ENCODE results near the gene LRFN5.
"Not testable (repeated sequence)": the region's sequence is repeated elsewhere in the genome, so short reads cannot be mapped to it uniquely, and the experiment has no call there.

LRFN5 gene

DNA sequence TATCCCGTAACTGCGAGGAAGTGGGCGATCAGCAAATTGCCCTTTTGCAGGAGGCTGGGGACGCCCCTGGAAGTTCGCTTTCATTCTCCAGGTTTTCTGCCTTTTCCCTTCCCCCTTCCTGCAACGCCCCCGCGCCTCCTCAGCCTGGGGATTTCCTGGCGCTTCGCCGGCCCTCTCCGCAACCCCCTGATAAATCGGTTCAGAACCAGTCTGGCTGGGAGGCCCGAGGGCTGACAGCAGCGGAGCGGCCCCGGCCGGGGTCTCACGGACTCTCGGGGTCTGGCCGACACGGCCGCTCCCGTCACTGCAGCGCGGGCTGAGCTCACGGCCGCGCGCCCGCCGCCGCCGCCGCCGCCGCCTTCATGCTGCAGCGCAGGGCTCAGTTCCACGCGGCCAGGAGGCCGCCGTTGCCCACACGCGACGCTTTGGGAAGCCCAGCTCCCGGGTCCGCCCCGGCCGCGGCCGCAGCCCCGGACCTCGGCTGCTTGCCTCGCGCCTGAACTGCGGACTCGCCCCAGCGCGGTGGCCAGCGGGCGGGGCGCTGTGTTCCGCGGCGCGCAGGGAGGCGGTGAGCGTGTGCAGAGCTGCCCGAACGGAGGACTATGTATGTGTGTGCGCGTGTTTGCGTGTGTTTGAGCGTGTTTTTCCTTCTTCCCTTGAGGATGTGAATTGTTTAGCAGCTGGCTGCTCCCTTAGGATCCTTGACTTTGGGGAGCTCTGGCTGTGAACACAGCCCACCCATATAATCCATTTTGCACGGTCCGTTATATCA lies at the start of gene LRFN5:
Gene LRFN5, plus strand, starts transcription at position 345 of the 772 bp plus-strand sequence.
- DNase-seq, result peak; percentile 54 to 77 (median 66)

- DNase-seq, result peak in 2 of 3 experiments; percentile 53 to 93
These were observed 48.2 kb upstream of the LRFN5 start for GRCh38 chr14:41558490-41558889.

GRCh38 chr14:41566864-41567263 lies 39.8 kb upstream of the LRFN5 start:
- not testable (repeated sequence) for DNase-seq

DNA sequence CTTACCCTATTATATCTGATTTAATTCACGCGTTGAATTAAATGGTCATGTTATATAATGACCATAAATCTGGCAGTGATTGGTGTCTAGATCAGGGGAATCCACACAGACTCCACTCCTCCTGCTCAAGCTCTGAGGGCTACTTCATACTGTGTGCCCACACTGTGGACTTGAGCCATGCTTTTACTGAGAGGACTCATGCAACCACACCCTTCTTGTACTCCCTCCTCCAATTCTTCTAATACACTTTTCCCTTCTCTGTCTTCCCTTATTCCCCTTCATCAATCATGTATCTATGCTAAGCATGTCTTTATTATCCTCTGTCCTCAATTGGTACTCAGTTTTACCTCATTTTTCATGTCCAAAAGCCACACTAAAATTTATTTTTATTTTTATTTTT lies 37.7 kb upstream of the LRFN5 start:
- no peak for DNase-seq

DNA sequence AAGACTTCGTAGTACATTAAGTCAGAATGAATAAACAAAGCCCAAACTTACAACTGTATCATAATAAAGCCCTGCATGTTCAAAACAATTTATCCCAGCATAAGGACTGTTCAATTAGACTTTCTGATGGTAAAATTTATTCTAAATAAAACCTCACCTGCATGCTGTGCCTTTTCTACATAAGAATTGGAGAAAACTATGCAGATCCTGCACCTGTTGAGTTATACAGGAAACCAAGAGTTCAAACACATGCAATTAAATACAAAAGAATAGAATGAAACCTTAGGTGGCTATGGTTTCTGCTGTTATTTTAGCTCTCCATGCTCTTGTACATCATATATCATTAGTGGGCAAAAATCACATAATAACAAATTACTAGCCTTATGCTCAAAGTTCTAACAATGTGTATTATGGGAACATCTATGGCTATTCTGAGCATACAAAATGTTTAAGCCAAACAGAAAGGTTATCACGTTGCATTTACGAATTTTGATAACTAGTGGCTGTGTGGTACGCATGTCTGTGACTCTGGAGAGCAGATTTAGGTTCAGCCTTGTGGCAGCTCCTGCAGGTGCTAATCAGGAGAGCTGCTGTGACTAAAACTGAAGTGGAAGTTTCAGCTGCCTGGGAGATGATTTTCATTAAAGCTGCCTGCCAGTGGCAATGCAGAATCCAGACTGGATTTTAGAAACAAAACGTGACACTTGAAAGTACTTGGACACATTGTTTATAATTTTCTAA lies 36.1 kb upstream of the LRFN5 start:
- DNase-seq, result peak; percentile 49 to 90 (median 62)

DNA sequence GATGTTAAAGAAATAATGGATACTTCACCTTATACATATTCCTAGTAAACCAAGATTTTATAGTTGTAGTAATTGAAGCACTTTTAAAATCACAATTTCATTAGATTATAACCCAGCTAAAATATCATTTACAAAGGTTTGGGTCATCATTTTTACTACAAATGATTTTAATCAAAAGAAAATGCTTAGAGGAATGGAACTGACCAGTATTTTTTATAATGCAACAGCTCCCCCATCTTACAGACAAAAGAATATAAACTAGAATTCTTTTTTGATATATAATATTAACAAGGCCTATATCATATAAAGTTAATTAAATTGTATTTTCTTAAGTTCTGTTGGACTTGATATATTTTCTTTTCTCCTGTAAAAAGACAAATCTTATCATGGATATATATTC lies 20.4 kb upstream of the LRFN5 start:
- DNase-seq, result peak in 1 of 3 experiments; percentile 41

- DNase-seq, result no peak
These were observed 9.0 kb upstream of the LRFN5 start for GRCh38 chr14:41597647-41598046.

GRCh38 chr14:41599805-41600385 lies 6.8 kb upstream of the LRFN5 start:
- DNase-seq, result not testable (repeated sequence)

DNA sequence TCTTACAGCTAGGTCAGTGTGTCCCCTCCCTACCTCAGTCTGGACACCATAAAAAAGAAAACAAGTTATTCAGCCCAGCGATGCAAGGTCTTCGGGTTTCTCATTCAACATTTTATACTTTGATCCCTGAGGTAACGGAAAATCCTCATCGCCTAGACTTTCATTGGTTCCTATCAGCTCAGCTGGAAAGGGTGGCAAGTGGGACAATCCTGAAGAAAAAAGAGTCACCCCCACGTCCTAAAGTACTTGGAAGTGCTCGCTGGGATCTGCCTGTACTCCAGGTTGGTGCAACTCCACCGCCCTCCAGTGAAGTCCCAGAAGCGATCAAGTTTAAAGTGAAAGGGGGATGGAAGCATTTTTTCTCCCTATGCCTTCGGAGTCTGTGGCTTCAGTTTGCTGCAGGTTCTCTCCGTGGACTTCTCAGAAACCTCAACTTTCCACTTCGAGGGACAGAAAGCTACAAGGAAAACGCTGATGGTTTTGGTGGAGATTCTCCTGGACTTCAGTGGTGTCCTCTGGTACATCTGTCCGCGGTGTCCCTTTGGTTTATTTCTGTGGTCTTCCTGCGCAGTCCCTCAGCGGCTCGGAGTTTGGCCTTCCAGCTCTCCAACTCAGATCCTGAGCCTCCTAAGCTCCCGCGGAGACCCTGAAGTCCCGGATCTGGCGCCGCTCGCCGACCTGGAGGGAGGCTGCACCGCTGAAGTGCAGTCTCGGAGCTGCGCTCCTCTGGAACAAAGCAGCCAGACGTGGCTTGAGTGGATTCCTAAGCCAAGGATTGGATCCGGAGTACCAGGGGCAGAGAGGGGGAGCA lies 1.8 kb upstream of the LRFN5 start:
- DNase-seq, result peak in 1 of 3 experiments; percentile 88

GRCh38 chr14:41605550-41606281 lies 960 bp upstream of the LRFN5 start:
- peak in 1 of 3 experiments; percentile 75 for DNase-seq

DNA sequence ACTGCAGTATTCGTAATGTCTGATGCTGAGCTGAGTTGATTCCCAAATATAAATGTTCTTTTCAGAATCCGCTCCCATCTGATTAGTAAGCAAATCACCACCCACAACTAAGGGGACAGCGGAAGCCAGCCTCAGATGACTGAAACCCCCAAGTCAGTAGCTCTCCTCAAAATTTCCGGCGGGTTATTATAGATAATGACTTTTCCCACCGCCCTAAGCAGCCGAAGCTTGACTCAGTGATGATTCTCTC lies 469 bp upstream of the LRFN5 start:
- DNase-seq, result no peak

- peak; percentile 53 to 77 (median 60) for DNase-seq
These were observed 664 bp downstream of the LRFN5 start for GRCh38 chr14:41607304-41607775.

DNA sequence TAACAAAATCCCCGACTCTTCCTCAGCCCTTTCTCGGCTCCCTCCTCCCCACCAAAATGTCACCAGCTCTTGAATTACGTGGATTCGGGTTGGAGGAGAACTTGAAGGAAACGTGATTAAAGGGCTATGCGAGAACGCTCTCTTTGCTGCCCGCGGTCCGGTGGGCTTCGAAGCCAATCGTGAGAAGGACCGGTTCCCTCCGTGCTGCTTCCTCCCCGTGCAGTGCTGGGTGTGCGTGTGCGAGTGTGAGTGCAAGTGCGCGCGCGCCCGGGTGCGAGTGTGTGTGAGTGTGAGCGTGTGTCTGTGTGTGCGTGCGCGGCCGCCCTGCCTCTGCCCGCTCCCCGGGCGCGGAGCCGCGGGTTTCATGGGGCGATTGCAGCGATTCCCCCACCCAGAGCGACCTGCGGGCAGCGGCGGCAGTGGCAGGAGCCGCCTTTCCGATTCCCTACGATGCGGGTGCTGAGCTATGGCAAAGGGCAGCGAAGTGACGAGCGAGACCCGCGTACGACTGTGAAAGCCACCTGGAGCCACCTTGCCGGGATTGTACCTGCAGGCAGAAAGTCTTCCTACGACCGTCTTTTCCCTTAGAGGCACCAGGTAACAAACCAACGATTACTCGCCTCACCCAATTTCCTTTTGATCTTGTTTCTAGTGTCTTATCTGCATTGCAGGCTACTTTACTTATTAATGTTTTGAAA lies 1.4 kb downstream of the LRFN5 start:
- peak; percentile 69 to 72 (median 71) for DNase-seq

GRCh38 chr14:41608681-41609390 lies 2.2 kb downstream of the LRFN5 start:
- DNase-seq, result peak; percentile 37 to 82 (median 62)

GRCh38 chr14:41609704-41610183 lies 3.1 kb downstream of the LRFN5 start:
- DNase-seq, result peak; percentile 69 to 85 (median 70)

- DNase-seq, result no peak
These were observed 8.4 kb downstream of the LRFN5 start for GRCh38 chr14:41615011-41615595.

GRCh38 chr14:41623736-41624135 lies 17.1 kb downstream of the LRFN5 start:
- DNase-seq, result no peak

DNA sequence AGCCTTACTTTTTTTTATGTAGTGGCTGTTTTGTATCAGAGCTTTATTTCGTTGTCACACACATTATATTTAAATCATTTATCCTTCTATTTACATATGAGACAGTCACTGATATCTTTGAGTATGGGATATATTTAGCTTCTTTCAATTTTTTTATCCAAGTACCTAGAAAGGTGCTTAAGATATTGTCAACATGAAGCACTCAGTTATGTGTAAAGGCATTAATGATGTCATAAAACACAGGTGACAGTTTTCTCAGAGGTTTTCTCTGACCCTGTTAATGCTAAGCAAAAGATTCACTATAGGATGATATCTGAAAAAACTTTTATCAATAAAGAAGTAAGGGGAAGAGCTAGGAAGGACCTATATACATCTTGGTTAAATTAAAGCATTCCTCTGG lies 23.2 kb downstream of the LRFN5 start:
- no peak for DNase-seq

DNA sequence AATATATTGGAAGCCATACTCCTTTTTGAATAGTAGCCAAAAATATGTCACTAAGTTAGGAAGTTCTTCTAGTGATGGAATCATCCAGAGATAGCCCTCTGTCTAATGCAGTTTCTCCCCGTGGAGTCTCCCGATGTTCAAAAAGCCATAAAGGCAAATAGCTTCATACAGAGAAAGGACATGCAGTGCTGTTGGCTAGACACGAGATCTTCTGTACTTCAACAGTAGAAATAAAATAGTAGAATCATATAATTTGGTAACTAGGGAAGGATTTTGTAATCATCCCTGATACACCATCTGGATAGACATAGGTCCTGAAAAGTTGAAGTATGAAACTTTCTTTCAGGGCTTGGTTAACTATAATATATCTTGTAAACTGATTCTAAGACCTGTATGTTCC lies 27.6 kb downstream of the LRFN5 start:
- DNase-seq, result no peak
